SK-N-SH treated with all-trans-retinoic acid at 6 μM for 48 hours (cell line): ENCODE data around the gene ARHGAP22.

ENCODE experiments used
- ATAC-seq: fragments of 200-7000 bp; cut with Tn5 transposase; 3 replicates; pipeline ENCODE4 v1.9.1; 2020; ENCODE audit warnings: mild to moderate bottlenecking, moderate library complexity
- ARNTL ChIP-seq: fragments of 450-650 bp; formaldehyde crosslinking; IDR thresholded peaks from 2 replicates; pipeline ENCODE4 v1.5.0; 2020; ENCODE audit warnings: low read depth, mild to moderate bottlenecking, moderate library complexity, borderline replicate concordance
- BACH2 ChIP-seq: fragments of 250-450 bp; sonication (Bioruptor Pico); IDR thresholded peaks from 2 replicates; pipeline ENCODE4 v1.9.0; 2021; ENCODE audit warnings: mild to moderate bottlenecking, borderline replicate concordance
- CSDC2 ChIP-seq: fragments of 250-450 bp; sonication (Bioruptor Pico); IDR thresholded peaks from 2 replicates; pipeline ENCODE4 v1.5.0; 2020; ENCODE audit warnings: mild to moderate bottlenecking, moderate library complexity
- ESRRG ChIP-seq: fragments of 250-450 bp; sonication (Bioruptor Pico); IDR thresholded peaks from 2 replicates; pipeline ENCODE4 v1.6.1; 2021; ENCODE audit warnings: mild to moderate bottlenecking
- GLIS3 ChIP-seq: fragments of 250-450 bp; sonication (Bioruptor Pico); IDR thresholded peaks from 2 replicates; pipeline ENCODE4 v1.5.0; 2020; ENCODE audit warnings: mild to moderate bottlenecking, moderate library complexity
- ISL1 ChIP-seq: fragments of 250-450 bp; sonication (Bioruptor Pico); IDR thresholded peaks from 2 replicates; pipeline ENCODE4 v2.1.2; 2022; ENCODE audit warnings: mild to moderate bottlenecking, moderate library complexity
- OSR1 ChIP-seq: fragments of 250-450 bp; sonication (Bioruptor Pico); IDR thresholded peaks from 2 replicates; pipeline ENCODE4 v1.8.0; 2022; ENCODE audit warnings: moderate library complexity, mild to moderate bottlenecking, inconsistent platforms
- PPARA ChIP-seq: fragments of 250-450 bp; sonication (Bioruptor Pico); IDR thresholded peaks from 2 replicates; pipeline ENCODE4 v1.5.0; 2020; ENCODE audit warnings: mild to moderate bottlenecking, borderline replicate concordance
- RARB ChIP-seq: fragments of 250-450 bp; sonication (Bioruptor Pico); IDR thresholded peaks from 2 replicates; pipeline ENCODE4 v1.8.0; 2021; ENCODE audit warnings: mild to moderate bottlenecking, moderate library complexity
- SNAI2 ChIP-seq: fragments of 250-450 bp; sonication (Bioruptor Pico); IDR thresholded peaks from 2 replicates; pipeline ENCODE4 v1.5.0; 2020; ENCODE audit warnings: mild to moderate bottlenecking, moderate library complexity
- TCF4 ChIP-seq: fragments of 250-450 bp; sonication (Bioruptor Pico); IDR thresholded peaks from 2 replicates; pipeline ENCODE4 v1.8.0; 2021; ENCODE audit warnings: mild to moderate bottlenecking, moderate library complexity, borderline replicate concordance
- TOX ChIP-seq: fragments of 250-450 bp; sonication (Bioruptor Pico); IDR thresholded peaks from 2 replicates; pipeline ENCODE4 v1.8.0; 2021; ENCODE audit warnings: mild to moderate bottlenecking, moderate library complexity, borderline replicate concordance
- ZFP3 ChIP-seq: fragments of 250-450 bp; sonication (Bioruptor Pico); IDR thresholded peaks from 2 replicates; pipeline ENCODE4 v1.5.0; 2020; ENCODE audit warnings: mild to moderate bottlenecking, moderate library complexity
- ZFP30 ChIP-seq: fragments of 450-650 bp; formaldehyde crosslinking; IDR thresholded peaks from 2 replicates; pipeline ENCODE4 v1.5.0; 2022; ENCODE audit warnings: mild to moderate bottlenecking, moderate library complexity
- ZNF565 ChIP-seq: fragments of 450-650 bp; formaldehyde crosslinking; conservative IDR thresholded peaks from 2 replicates; pipeline ENCODE4 v1.5.0; 2020; ENCODE audit warnings: low read depth, mild to moderate bottlenecking, moderate library complexity
- ZNF8 ChIP-seq: fragments of 450-650 bp; formaldehyde crosslinking; IDR thresholded peaks from 2 replicates; pipeline ENCODE4 v1.5.0; 2020; ENCODE audit warnings: mild to moderate bottlenecking, moderate library complexity
- TF ChIP-seq, protein P1 (sequence below): fragments of 250-450 bp; sonication (Bioruptor Pico); IDR thresholded peaks from 2 replicates; pipeline ENCODE4 v1.5.0; 2020; ENCODE audit warnings: mild to moderate bottlenecking, moderate library complexity
- TF ChIP-seq, protein P2 (sequence below): fragments of 250-450 bp; sonication (Bioruptor Pico); IDR thresholded peaks from 2 replicates; pipeline ENCODE4 v1.8.0; 2021; ENCODE audit warnings: low read depth, mild to moderate bottlenecking, moderate library complexity, borderline replicate concordance
- TF ChIP-seq, protein P3 (sequence below): fragments of 250-450 bp; sonication (Bioruptor Pico); IDR thresholded peaks from 2 replicates; pipeline ENCODE4 v1.5.1; 2021; ENCODE audit warnings: mild to moderate bottlenecking, moderate library complexity
- TF ChIP-seq, protein P4 (sequence below): fragments of 250-450 bp; sonication (Bioruptor Pico); IDR thresholded peaks from 2 replicates; pipeline ENCODE4 v1.5.1; 2020; ENCODE audit warnings: low read depth, mild to moderate bottlenecking, moderate library complexity
- TF ChIP-seq, protein P5 (sequence below): fragments of 250-450 bp; sonication (Bioruptor Pico); IDR thresholded peaks from 2 replicates; pipeline ENCODE4 v1.8.0; 2020; ENCODE audit warnings: mild to moderate bottlenecking, moderate library complexity, borderline replicate concordance

ARHGAP22 gene

DNA sequence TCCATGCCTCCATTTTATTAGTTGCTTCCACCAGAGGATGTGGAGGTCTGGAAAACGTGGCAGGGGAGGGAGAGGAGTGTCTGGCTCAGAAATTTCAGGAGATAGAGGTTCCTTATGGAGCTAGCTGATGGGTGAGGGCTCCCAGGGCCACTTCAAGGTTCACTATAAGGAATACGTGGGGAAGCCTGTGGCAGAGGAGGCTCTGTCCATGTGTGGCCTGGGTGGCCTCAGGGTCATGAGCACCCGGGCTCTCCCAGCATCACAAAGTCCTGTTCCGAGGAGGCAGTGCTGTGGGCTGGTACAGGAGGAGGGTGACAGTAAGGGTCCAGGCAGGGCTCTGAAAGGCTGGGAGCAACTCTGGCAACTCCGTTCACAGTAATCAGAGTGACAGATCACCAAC lies 24.6 kb downstream of the ARHGAP22 start:
- no peak for ATAC-seq
- TF ChIP-seq ESRRG (CRISPR knock-in tag): no peak

DNA sequence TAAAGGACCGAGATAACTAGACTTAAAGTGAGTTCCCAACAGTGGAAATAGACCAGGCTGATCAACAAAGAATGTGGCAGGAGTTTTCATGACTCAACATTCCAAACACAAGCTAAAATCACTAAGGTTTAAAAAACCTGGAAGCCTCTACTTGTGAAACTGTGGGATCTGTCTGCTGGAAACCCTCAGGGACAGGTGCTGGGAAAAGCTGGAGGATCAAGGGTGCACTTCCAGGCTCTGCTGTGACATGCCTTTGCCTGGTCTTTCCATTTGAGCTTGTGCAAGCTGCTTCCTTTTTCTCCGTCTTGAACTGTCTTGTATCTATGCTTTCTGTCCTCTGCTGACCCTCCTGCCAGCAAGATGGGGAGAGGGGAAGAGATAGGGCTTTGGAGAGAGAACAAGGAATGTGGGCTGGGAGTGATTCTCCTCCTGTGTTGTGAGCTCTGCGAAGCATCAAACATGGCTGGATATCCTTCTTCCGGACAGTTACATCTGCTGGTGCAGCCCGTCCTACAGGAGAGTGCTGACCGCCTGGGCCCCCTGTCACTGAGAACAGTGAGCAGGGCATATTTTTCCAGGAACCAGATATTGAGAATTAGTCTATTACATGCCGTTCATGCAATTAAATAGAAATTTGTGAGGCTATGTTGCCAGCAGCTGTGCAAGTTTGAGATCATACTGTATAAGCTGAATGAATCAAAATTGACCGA lies 25.5 kb downstream of the ARHGAP22 start:
- TF ChIP-seq, protein P1, sequence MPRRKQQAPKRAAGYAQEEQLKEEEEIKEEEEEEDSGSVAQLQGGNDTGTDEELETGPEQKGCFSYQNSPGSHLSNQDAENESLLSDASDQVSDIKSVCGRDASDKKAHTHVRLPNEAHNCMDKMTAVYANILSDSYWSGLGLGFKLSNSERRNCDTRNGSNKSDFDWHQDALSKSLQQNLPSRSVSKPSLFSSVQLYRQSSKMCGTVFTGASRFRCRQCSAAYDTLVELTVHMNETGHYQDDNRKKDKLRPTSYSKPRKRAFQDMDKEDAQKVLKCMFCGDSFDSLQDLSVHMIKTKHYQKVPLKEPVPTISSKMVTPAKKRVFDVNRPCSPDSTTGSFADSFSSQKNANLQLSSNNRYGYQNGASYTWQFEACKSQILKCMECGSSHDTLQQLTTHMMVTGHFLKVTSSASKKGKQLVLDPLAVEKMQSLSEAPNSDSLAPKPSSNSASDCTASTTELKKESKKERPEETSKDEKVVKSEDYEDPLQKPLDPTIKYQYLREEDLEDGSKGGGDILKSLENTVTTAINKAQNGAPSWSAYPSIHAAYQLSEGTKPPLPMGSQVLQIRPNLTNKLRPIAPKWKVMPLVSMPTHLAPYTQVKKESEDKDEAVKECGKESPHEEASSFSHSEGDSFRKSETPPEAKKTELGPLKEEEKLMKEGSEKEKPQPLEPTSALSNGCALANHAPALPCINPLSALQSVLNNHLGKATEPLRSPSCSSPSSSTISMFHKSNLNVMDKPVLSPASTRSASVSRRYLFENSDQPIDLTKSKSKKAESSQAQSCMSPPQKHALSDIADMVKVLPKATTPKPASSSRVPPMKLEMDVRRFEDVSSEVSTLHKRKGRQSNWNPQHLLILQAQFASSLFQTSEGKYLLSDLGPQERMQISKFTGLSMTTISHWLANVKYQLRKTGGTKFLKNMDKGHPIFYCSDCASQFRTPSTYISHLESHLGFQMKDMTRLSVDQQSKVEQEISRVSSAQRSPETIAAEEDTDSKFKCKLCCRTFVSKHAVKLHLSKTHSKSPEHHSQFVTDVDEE (CRISPR knock-in tag): peak; percentile 26; the same call in 1 of the 2 replicates
- 0 out of 2 replicates have a peak, but pooled peaks have one; percentile 24 for TF ChIP-seq ISL1 (CRISPR knock-in tag)
- no peak for TF ChIP-seq BACH2 (CRISPR knock-in tag)
- peak; percentile 39; the same call in 1 of the 2 replicates for TF ChIP-seq TCF4 (CRISPR knock-in tag)
- peak; percentile 65 for ATAC-seq

DNA sequence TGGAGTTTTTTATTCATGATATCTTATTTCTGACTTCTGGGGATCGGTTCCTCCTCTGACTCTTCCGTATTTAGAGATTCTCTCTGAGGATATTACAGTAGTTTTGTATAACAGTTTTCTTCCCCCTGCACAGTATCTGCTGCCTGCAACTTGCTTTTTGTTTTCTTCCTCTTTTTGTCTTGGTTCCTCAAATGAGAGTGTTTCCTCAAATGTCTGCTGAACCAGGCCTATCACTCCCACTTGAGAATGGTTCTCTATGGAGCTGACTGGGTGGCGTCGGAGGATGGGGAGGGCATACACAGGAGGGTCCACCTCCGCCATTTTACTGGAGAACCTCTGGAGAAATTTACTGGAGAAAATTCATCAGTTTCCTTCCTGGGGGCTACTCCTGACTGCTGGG lies 27.7 kb downstream of the ARHGAP22 start:
- no peak for ATAC-seq
- TF ChIP-seq, protein P2, sequence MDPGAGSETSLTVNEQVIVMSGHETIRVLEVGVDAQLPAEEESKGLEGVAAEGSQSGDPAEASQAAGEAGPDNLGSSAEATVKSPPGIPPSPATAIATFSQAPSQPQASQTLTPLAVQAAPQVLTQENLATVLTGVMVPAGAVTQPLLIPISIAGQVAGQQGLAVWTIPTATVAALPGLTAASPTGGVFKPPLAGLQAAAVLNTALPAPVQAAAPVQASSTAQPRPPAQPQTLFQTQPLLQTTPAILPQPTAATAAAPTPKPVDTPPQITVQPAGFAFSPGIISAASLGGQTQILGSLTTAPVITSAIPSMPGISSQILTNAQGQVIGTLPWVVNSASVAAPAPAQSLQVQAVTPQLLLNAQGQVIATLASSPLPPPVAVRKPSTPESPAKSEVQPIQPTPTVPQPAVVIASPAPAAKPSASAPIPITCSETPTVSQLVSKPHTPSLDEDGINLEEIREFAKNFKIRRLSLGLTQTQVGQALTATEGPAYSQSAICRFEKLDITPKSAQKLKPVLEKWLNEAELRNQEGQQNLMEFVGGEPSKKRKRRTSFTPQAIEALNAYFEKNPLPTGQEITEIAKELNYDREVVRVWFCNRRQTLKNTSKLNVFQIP (CRISPR knock-in tag): no peak
- TF ChIP-seq SNAI2: no peak
- TF ChIP-seq BACH2 (CRISPR knock-in tag): no peak
- TF ChIP-seq RARB (CRISPR knock-in tag): no peak
- TF ChIP-seq GLIS3 (CRISPR knock-in tag): no peak
- TF ChIP-seq CSDC2 (CRISPR knock-in tag): no peak
- no peak for TF ChIP-seq OSR1 (CRISPR knock-in tag)
- TF ChIP-seq, protein P3, sequence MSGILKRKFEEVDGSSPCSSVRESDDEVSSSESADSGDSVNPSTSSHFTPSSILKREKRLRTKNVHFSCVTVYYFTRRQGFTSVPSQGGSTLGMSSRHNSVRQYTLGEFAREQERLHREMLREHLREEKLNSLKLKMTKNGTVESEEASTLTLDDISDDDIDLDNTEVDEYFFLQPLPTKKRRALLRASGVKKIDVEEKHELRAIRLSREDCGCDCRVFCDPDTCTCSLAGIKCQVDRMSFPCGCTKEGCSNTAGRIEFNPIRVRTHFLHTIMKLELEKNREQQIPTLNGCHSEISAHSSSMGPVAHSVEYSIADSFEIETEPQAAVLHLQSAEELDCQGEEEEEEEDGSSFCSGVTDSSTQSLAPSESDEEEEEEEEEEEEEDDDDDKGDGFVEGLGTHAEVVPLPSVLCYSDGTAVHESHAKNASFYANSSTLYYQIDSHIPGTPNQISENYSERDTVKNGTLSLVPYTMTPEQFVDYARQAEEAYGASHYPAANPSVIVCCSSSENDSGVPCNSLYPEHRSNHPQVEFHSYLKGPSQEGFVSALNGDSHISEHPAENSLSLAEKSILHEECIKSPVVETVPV (CRISPR knock-in tag): no peak
- TF ChIP-seq, protein P4, sequence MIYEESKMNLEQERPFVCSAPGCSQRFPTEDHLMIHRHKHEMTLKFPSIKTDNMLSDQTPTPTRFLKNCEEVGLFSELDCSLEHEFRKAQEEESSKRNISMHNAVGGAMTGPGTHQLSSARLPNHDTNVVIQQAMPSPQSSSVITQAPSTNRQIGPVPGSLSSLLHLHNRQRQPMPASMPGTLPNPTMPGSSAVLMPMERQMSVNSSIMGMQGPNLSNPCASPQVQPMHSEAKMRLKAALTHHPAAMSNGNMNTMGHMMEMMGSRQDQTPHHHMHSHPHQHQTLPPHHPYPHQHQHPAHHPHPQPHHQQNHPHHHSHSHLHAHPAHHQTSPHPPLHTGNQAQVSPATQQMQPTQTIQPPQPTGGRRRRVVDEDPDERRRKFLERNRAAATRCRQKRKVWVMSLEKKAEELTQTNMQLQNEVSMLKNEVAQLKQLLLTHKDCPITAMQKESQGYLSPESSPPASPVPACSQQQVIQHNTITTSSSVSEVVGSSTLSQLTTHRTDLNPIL (CRISPR knock-in tag): no peak
- no peak for TF ChIP-seq ESRRG (CRISPR knock-in tag)

DNA sequence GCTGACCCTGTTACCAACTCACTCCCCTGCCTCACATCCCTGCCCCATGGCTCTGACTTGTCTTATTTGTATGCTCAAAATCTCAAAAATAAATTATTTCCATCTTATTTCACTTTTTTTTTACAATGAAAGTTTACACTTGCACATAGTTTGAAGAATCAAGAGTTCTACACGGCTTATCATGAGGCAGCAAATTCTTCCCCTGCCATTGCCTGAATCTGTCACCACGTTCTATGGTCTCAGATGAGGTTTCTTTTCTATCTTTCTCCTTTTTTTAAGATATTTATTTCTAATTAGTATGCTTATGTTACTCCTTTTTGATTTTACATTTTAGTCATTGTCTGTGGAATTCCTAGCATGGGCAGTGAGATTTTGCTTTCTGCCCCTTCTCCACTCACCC lies 28.4 kb downstream of the ARHGAP22 start:
- TF ChIP-seq, protein P3 (CRISPR knock-in tag): no peak
- no peak for TF ChIP-seq ZNF565
- no peak for TF ChIP-seq BACH2 (CRISPR knock-in tag)
- TF ChIP-seq, protein P2 (CRISPR knock-in tag): no peak
- TF ChIP-seq ZNF8 (CRISPR knock-in tag): no peak
- no peak for TF ChIP-seq ESRRG (CRISPR knock-in tag)
- no peak for TF ChIP-seq ARNTL (CRISPR knock-in tag)
- no peak for TF ChIP-seq PPARA (CRISPR knock-in tag)
- TF ChIP-seq, protein P5, sequence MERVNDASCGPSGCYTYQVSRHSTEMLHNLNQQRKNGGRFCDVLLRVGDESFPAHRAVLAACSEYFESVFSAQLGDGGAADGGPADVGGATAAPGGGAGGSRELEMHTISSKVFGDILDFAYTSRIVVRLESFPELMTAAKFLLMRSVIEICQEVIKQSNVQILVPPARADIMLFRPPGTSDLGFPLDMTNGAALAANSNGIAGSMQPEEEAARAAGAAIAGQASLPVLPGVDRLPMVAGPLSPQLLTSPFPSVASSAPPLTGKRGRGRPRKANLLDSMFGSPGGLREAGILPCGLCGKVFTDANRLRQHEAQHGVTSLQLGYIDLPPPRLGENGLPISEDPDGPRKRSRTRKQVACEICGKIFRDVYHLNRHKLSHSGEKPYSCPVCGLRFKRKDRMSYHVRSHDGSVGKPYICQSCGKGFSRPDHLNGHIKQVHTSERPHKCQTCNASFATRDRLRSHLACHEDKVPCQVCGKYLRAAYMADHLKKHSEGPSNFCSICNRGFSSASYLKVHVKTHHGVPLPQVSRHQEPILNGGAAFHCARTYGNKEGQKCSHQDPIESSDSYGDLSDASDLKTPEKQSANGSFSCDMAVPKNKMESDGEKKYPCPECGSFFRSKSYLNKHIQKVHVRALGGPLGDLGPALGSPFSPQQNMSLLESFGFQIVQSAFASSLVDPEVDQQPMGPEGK (CRISPR knock-in tag): no peak
- TF ChIP-seq ZFP30 (CRISPR knock-in tag): no peak
- no peak for TF ChIP-seq RARB (CRISPR knock-in tag)
- no peak for TF ChIP-seq ZFP3
- TF ChIP-seq TOX (CRISPR knock-in tag): no peak
- TF ChIP-seq TCF4 (CRISPR knock-in tag): no peak
- no peak for TF ChIP-seq OSR1 (CRISPR knock-in tag)
- TF ChIP-seq, protein P4 (CRISPR knock-in tag): no peak
- ATAC-seq: no peak
